HEK293 (cell line): Measurements from ENCODE around the gene PLCB3.

ENCODE experiments used
- CTCF ChIA-PET: fragments of 350-600 bp; formaldehyde crosslinking; extraction: SDS; loops from one replicate; lab custom pipeline; 2021; ENCODE audit warnings: antibody characterized with exemption; lab: Yijun Ruan, JAX
- POLR2A ChIA-PET: fragments of 300-600 bp; formaldehyde crosslinking; extraction: SDS; loops from one replicate; lab custom pipeline; 2020; ENCODE audit warnings: antibody characterized with exemption, inconsistent platforms; lab: Yijun Ruan, JAX
- H3K27ac ChIP-seq: fragments of 200-500 bp; sonication (Bioruptor generic); 2 replicates; pipeline ENCODE4 v1.5.1; 2014; ENCODE audit warnings: low read depth, low read length, control low read depth, inconsistent platforms; ENCODE audit errors: extremely low read depth
- H3K36me3 ChIP-seq, 2 experiments: fragments of 200-500 bp in 1 of 2; sonication (Bioruptor generic) in 1 of 2; 1 replicate in 1 of 2; 2 replicates in 1 of 2; pipeline ENCODE4 v1.5.1; 2014 to 2017; ENCODE audit warnings: inconsistent platforms in 2 of 2, low read length in 2 of 2; ENCODE audit not compliant: control insufficient read depth in 2 of 2, insufficient read depth in 1 of 2
- H3K4me1 ChIP-seq: fragments of 200-500 bp; sonication (Bioruptor generic); 2 replicates; pipeline ENCODE4 v1.5.1; 2014; ENCODE audit warnings: mild to moderate bottlenecking, low read length, inconsistent platforms; ENCODE audit not compliant: control insufficient read depth, insufficient read depth
- H3K4me3 ChIP-seq: 2 replicates; pipeline ENCODE4 v1.5.1; 2011; ENCODE audit warnings: low read depth, mild to moderate bottlenecking, control low read depth, low read length, moderate library complexity
- H3K9me3 ChIP-seq: fragments of 200-500 bp; sonication (Bioruptor generic); 2 replicates; pipeline ENCODE4 v1.5.1; 2014; ENCODE audit warnings: low read depth, low read length, inconsistent platforms; ENCODE audit not compliant: control insufficient read depth, insufficient read depth
- KLF8 ChIP-seq: fragments of 450-650 bp; formaldehyde crosslinking; IDR thresholded peaks from 2 replicates; pipeline ENCODE4 v1.5.1; 2016; ENCODE audit warnings: missing biosample characterization, missing genetic modification characterization
- ZBTB20 ChIP-seq: fragments of 450-650 bp; formaldehyde crosslinking; IDR thresholded peaks from 2 replicates; pipeline ENCODE4 v1.5.1; 2016; ENCODE audit warnings: missing biosample characterization, missing genetic modification characterization
- ZNF10 ChIP-seq: fragments of 450-650 bp; formaldehyde crosslinking; IDR thresholded peaks from 2 replicates; pipeline ENCODE4 v1.5.1; 2017; ENCODE audit warnings: missing biosample characterization, missing genetic modification characterization
- ZNF132 ChIP-seq: fragments of 450-650 bp; formaldehyde crosslinking; IDR thresholded peaks from 2 replicates; pipeline ENCODE4 v1.5.1; 2017; ENCODE audit warnings: missing biosample characterization, missing genetic modification characterization, borderline replicate concordance
- ZNF140 ChIP-seq: fragments of 450-650 bp; formaldehyde crosslinking; IDR thresholded peaks from 2 replicates; pipeline ENCODE4 v1.5.1; 2016; ENCODE audit warnings: missing biosample characterization, missing genetic modification characterization
- ZNF169 ChIP-seq: fragments of 450-650 bp; formaldehyde crosslinking; IDR thresholded peaks from 2 replicates; pipeline ENCODE4 v1.5.1; 2016; ENCODE audit warnings: missing biosample characterization, missing genetic modification characterization
- ZNF23 ChIP-seq: fragments of 450-650 bp; formaldehyde crosslinking; IDR thresholded peaks from 2 replicates; pipeline ENCODE4 v1.5.1; 2016; ENCODE audit warnings: missing biosample characterization, missing genetic modification characterization, borderline replicate concordance
- ZNF324 ChIP-seq: fragments of 450-650 bp; formaldehyde crosslinking; IDR thresholded peaks from 2 replicates; pipeline ENCODE4 v1.5.1; 2016; ENCODE audit warnings: missing biosample characterization, missing genetic modification characterization
- ZNF529 ChIP-seq: fragments of 450-650 bp; formaldehyde crosslinking; IDR thresholded peaks from 2 replicates; pipeline ENCODE4 v1.5.1; 2017; ENCODE audit warnings: missing genetic modification characterization, missing biosample characterization; ENCODE audit not compliant: insufficient replicate concordance
- ZNF561 ChIP-seq: fragments of 450-650 bp; IDR thresholded peaks from 2 replicates; pipeline ENCODE4 v1.5.1; 2018; ENCODE audit warnings: missing biosample characterization, missing genetic modification characterization, borderline replicate concordance
- ZNF600 ChIP-seq: fragments of 450-650 bp; formaldehyde crosslinking; IDR thresholded peaks from 2 replicates; pipeline ENCODE4 v1.5.1; 2016; ENCODE audit warnings: missing biosample characterization, missing genetic modification characterization
- ZNF626 ChIP-seq: fragments of 450-650 bp; sonication (Bioruptor Pico); formaldehyde crosslinking; IDR thresholded peaks from 2 replicates; pipeline ENCODE4 v1.5.1; 2018; ENCODE audit warnings: missing biosample characterization, missing genetic modification characterization, inconsistent platforms
- TF ChIP-seq, protein P1 (sequence below): fragments of 450-650 bp; formaldehyde crosslinking; IDR thresholded peaks from 2 replicates; pipeline ENCODE4 v1.5.1; 2016; ENCODE audit warnings: missing biosample characterization, missing genetic modification characterization, low read depth
- TF ChIP-seq, protein P2 (sequence below): fragments of 450-650 bp; IDR thresholded peaks from 2 replicates; pipeline ENCODE4 v1.5.1; 2018; ENCODE audit warnings: missing biosample characterization, missing genetic modification characterization
- TF ChIP-seq, protein P3 (sequence below): fragments of 450-650 bp; formaldehyde crosslinking; conservative IDR thresholded peaks from 2 replicates; pipeline ENCODE4 v1.5.1; 2016; ENCODE audit warnings: low read depth, missing biosample characterization, missing genetic modification characterization
- TF ChIP-seq, protein P4 (sequence below): fragments of 450-650 bp; formaldehyde crosslinking; IDR thresholded peaks from 2 replicates; pipeline ENCODE4 v1.5.1; 2016; ENCODE audit warnings: missing biosample characterization, missing genetic modification characterization

The PLCB3 gene

GRCh38 chr11:64262271-64263002 is 11.1 kb downstream of the PLCB3 start:
- no peak for TF ChIP-seq ZNF324 (tag by site-specific recombination)
- TF ChIP-seq, protein P1, sequence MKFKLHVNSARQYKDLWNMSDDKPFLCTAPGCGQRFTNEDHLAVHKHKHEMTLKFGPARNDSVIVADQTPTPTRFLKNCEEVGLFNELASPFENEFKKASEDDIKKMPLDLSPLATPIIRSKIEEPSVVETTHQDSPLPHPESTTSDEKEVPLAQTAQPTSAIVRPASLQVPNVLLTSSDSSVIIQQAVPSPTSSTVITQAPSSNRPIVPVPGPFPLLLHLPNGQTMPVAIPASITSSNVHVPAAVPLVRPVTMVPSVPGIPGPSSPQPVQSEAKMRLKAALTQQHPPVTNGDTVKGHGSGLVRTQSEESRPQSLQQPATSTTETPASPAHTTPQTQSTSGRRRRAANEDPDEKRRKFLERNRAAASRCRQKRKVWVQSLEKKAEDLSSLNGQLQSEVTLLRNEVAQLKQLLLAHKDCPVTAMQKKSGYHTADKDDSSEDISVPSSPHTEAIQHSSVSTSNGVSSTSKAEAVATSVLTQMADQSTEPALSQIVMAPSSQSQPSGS (tag by site-specific recombination): no peak
- no peak for TF ChIP-seq ZNF140 (tag by site-specific recombination)
- TF ChIP-seq ZNF10 (tag by site-specific recombination): no peak
- TF ChIP-seq ZBTB20 (tag by site-specific recombination): no peak
- TF ChIP-seq ZNF169 (tag by site-specific recombination): no peak
- TF ChIP-seq, protein P2, sequence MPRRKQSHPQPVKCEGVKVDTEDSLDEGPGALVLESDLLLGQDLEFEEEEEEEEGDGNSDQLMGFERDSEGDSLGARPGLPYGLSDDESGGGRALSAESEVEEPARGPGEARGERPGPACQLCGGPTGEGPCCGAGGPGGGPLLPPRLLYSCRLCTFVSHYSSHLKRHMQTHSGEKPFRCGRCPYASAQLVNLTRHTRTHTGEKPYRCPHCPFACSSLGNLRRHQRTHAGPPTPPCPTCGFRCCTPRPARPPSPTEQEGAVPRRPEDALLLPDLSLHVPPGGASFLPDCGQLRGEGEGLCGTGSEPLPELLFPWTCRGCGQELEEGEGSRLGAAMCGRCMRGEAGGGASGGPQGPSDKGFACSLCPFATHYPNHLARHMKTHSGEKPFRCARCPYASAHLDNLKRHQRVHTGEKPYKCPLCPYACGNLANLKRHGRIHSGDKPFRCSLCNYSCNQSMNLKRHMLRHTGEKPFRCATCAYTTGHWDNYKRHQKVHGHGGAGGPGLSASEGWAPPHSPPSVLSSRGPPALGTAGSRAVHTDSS (tag by site-specific recombination): no peak
- TF ChIP-seq ZNF529: no peak
- TF ChIP-seq KLF8 (tag by site-specific recombination): no peak
- no peak for TF ChIP-seq ZNF561
- TF ChIP-seq, protein P3, sequence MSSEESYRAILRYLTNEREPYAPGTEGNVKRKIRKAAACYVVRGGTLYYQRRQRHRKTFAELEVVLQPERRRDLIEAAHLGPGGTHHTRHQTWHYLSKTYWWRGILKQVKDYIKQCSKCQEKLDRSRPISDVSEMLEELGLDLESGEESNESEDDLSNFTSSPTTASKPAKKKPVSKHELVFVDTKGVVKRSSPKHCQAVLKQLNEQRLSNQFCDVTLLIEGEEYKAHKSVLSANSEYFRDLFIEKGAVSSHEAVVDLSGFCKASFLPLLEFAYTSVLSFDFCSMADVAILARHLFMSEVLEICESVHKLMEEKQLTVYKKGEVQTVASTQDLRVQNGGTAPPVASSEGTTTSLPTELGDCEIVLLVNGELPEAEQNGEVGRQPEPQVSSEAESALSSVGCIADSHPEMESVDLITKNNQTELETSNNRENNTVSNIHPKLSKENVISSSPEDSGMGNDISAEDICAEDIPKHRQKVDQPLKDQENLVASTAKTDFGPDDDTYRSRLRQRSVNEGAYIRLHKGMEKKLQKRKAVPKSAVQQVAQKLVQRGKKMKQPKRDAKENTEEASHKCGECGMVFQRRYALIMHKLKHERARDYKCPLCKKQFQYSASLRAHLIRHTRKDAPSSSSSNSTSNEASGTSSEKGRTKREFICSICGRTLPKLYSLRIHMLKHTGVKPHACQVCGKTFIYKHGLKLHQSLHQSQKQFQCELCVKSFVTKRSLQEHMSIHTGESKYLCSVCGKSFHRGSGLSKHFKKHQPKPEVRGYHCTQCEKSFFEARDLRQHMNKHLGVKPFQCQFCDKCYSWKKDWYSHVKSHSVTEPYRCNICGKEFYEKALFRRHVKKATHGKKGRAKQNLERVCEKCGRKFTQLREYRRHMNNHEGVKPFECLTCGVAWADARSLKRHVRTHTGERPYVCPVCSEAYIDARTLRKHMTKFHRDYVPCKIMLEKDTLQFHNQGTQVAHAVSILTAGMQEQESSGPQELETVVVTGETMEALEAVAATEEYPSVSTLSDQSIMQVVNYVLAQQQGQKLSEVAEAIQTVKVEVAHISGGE (tag by site-specific recombination): no peak
- TF ChIP-seq ZNF626 (tag by site-specific recombination): no peak
- no peak for TF ChIP-seq ZNF132 (tag by site-specific recombination)
- Histone ChIP-seq H3K4me1 (no peaks in the 10 kb centered on the region; the same call in 1 of the 2 replicates), H3K27ac (no peak overlapping the region), H3K9me3 (no peaks in the 10 kb centered on the region), H3K4me3 (no peak overlapping the region), H3K36me3 (peaks cover 0 to 82% of the 10 kb centered on the region in 2 experiments; a peak in 2 of 3 replicates)
- CTCF ChIA-PET: interaction anchor here (0.6 kb wide), 1 partner anchor 110 kb away, joined by 3 read pairs; no protein-coding TSS in a partner anchor
- POLR2A ChIA-PET: no interaction called here

DNA sequence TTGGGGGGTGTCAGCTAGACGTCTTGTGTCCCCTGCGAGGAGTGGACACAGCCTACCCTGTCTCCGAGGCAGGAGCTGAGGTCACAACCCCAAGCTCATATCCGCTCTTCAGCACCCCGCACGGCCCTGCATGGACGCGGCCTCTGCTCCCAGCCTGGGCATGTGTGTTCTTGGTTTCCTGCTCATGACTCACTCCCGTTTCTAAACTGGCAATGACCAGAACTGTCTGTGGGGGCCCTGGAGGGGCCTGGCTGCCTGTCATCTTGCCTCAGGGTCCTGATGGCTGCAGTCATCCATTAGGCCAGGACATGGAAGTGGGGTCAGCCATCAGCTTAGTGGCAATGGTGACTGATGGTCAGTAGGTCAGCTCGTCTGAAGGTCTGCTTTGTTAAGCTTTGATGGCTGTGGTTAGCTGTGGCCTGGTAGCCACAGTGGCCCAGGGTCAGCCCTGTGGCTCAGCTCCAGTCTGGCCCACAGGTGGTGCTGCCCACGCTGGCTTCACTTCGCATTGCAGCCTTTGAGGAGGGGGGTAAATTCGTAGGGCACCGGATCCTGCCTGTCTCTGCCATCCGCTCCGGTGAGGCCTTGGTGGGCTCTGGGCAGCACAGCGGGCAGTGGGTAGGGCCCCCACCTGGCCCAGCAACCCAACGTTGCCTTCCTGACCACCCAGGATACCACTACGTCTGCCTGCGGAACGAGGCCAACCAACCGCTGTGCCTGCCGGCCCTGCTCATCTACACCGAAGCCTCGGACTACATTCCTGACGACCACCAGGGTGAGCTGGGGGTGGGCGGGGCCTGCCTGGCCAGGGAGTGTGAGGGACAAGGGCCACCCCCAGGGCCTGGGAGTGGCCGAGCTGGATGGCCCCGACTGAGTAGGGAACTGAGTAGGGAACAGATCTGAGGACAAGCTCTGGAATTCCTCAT is 12.0 kb downstream of the PLCB3 start:
- Histone ChIP-seq H3K4me1 (no peaks in the 10 kb centered on the region; the same call in 1 of the 2 replicates), H3K36me3 (peaks cover 0 to 79% of the 10 kb centered on the region in 2 experiments; a peak in 2 of 3 replicates), H3K4me3 (no peak overlapping the region), H3K27ac (no peak overlapping the region), H3K9me3 (no peaks in the 10 kb centered on the region)
- ChIA-PET POLR2A (interaction anchor here (0.5 to 1.6 kb wide), 3 partner anchors 20 to 60 kb away, joined by 3 to 6 read pairs (median 3); no protein-coding TSS in a partner anchor), CTCF (interaction anchor here (0.6 kb wide), 1 partner anchor 37 kb away, joined by 3 read pairs; the partner anchor contains the start of gene NUDT22)
- peak; percentile 53; the same call in 1 of the 2 replicates for TF ChIP-seq ZNF600 (tag by site-specific recombination)
- TF ChIP-seq ZNF23 (tag by site-specific recombination): no peak
- TF ChIP-seq, protein P4, sequence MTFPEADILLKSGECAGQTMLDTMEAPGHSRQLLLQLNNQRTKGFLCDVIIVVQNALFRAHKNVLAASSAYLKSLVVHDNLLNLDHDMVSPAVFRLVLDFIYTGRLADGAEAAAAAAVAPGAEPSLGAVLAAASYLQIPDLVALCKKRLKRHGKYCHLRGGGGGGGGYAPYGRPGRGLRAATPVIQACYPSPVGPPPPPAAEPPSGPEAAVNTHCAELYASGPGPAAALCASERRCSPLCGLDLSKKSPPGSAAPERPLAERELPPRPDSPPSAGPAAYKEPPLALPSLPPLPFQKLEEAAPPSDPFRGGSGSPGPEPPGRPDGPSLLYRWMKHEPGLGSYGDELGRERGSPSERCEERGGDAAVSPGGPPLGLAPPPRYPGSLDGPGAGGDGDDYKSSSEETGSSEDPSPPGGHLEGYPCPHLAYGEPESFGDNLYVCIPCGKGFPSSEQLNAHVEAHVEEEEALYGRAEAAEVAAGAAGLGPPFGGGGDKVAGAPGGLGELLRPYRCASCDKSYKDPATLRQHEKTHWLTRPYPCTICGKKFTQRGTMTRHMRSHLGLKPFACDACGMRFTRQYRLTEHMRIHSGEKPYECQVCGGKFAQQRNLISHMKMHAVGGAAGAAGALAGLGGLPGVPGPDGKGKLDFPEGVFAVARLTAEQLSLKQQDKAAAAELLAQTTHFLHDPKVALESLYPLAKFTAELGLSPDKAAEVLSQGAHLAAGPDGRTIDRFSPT (tag by site-specific recombination): peak; percentile 22; the same call in 1 of the 2 replicates
